Type B pancreatic cell (in vitro differentiated cells): ENCODE measurements around the gene KIAA1958. TPM values are rescaled to one million over a fixed set of nuclear protein-coding genes. Genes with fewer than 3 reads are reported as not detected.

Experiments
- DNase-seq: peaks from one replicate; pipeline ENCODE4 v3.0.0; 2021; ENCODE audit warnings: mixed read lengths; ENCODE audit not compliant: unreplicated experiment; ENCODE audit errors: extremely low spot score
- H3K27ac Mint-ChIP-seq: 2 replicates; pipeline ENCODE4 v1.8.0; 2021; ENCODE audit warnings: mild to moderate bottlenecking, mixed read lengths
- H3K27me3 Mint-ChIP-seq: 2 replicates; pipeline ENCODE4 v1.8.0; 2021; ENCODE audit warnings: mixed read lengths
- H3K36me3 Mint-ChIP-seq: 2 replicates; pipeline ENCODE4 v1.8.0; 2021; ENCODE audit warnings: mixed read lengths
- H3K4me1 Mint-ChIP-seq: one replicate; pipeline ENCODE4 v1.8.0; 2021; ENCODE audit warnings: mixed read lengths; ENCODE audit not compliant: unreplicated experiment
- H3K4me3 Mint-ChIP-seq: 2 replicates; pipeline ENCODE4 v1.8.0; 2021; ENCODE audit warnings: mild to moderate bottlenecking, mixed read lengths
- H3K9me3 Mint-ChIP-seq: 2 replicates; pipeline ENCODE4 v1.8.0; 2021; ENCODE audit warnings: mixed read lengths
- CTCF ChIP-seq: fragments of 200-600 bp; sonication (generic); conservative IDR thresholded peaks from 2 replicates; pipeline ENCODE4 v1.5.0; 2021; ENCODE audit warnings: antibody characterized with exemption, mild to moderate bottlenecking
- total RNA-seq: library from RNA; stranded (reverse); gene quantifications from 2 replicates; pipeline ENCODE4 v1.2.1, GENCODE V29; 2021; ENCODE audit warnings: low replicate concordance

Gene KIAA1958
- total RNA-seq, 1 donor from 2014 or later: 28.1 TPM

- no peak for DNase-seq
- Mint-ChIP-seq H3K27me3 (no peaks in the 10 kb centered on the region), H3K27ac (no peak overlapping the region), H3K9me3 (no peaks in the 10 kb centered on the region), H3K4me1 (peaks cover 17% of the 10 kb centered on the region), H3K4me3 (no peak overlapping the region), H3K36me3 (peaks cover 13% of the 10 kb centered on the region)
- no peak for TF ChIP-seq CTCF
Measured at GRCh38 chr9:112531666-112532282, 45.1 kb downstream of the KIAA1958 start.

GRCh38 chr9:112532427-112532826 is 45.8 kb downstream of the KIAA1958 start:
- H3K27ac Mint-ChIP-seq: no peak overlapping the region
- H3K4me3 Mint-ChIP-seq: no peak overlapping the region
- DNase-seq: no peak
- no peaks in the 10 kb centered on the region for H3K27me3 Mint-ChIP-seq
- H3K4me1 Mint-ChIP-seq: peaks cover 17% of the 10 kb centered on the region
- no peaks in the 10 kb centered on the region for H3K9me3 Mint-ChIP-seq
- no peak for TF ChIP-seq CTCF
- peaks cover 15% of the 10 kb centered on the region for H3K36me3 Mint-ChIP-seq

GRCh38 chr9:112533660-112534059 is 47.0 kb downstream of the KIAA1958 start:
- Mint-ChIP-seq H3K4me3 (no peak overlapping the region), H3K27me3 (no peaks in the 10 kb centered on the region), H3K27ac (no peak overlapping the region), H3K36me3 (peaks cover 16% of the 10 kb centered on the region), H3K4me1 (peaks cover 13% of the 10 kb centered on the region), H3K9me3 (no peaks in the 10 kb centered on the region)
- no peak for TF ChIP-seq CTCF
- DNase-seq: no peak

- Mint-ChIP-seq H3K27ac (no peak overlapping the region), H3K27me3 (no peaks in the 10 kb centered on the region), H3K4me1 (peaks cover 13% of the 10 kb centered on the region), H3K4me3 (no peak overlapping the region), H3K9me3 (no peaks in the 10 kb centered on the region), H3K36me3 (peaks cover 16% of the 10 kb centered on the region)
- no peak for TF ChIP-seq CTCF
- no peak for DNase-seq
Measured at GRCh38 chr9:112535301-112535700, 48.7 kb downstream of the KIAA1958 start.

- TF ChIP-seq CTCF: no peak
- Mint-ChIP-seq H3K27me3 (no peaks in the 10 kb centered on the region), H3K4me3 (no peak overlapping the region), H3K36me3 (peaks cover 16% of the 10 kb centered on the region), H3K9me3 (no peaks in the 10 kb centered on the region), H3K4me1 (peaks cover 13% of the 10 kb centered on the region), H3K27ac (no peak overlapping the region)
- no peak for DNase-seq
Measured at GRCh38 chr9:112535811-112536210, 49.2 kb downstream of the KIAA1958 start.

- Mint-ChIP-seq H3K36me3 (peaks cover 16% of the 10 kb centered on the region), H3K27ac (no peak overlapping the region), H3K4me3 (no peak overlapping the region), H3K4me1 (peaks cover 11% of the 10 kb centered on the region), H3K27me3 (no peaks in the 10 kb centered on the region), H3K9me3 (no peaks in the 10 kb centered on the region)
- no peak for DNase-seq
- no peak for TF ChIP-seq CTCF
Measured at GRCh38 chr9:112537561-112537960, 50.9 kb downstream of the KIAA1958 start.
